Breast epithelium (tissue), 4 donors: ENCODE data around the gene HEATR1. TPM values are rescaled to one million over a fixed set of nuclear protein-coding genes. Genes with fewer than 3 reads are reported as not detected.

Experiments used
- DNase-seq, 2 donors: peaks; one replicate each; pipeline ENCODE4 v3.0.0-alpha.2; 2019; ENCODE audit warnings: low spot score in 2 of 2
- H3K27ac ChIP-seq, 2 donors: fragments of 200-600 bp; sonication (generic) in 1 of 2; one replicate each; pipeline ENCODE4 v1.5.1; 2016 to 2019; ENCODE audit warnings: mild to moderate bottlenecking in 1 of 2
- H3K27me3 ChIP-seq, 2 donors: fragments of 200-600 bp; sonication (generic) in 1 of 2; one replicate each; pipeline versions ENCODE4 v1.5.1 to v1.6.0; 2017 to 2019; ENCODE audit warnings: control low read depth in 1 of 2, mild to moderate bottlenecking in 1 of 2
- H3K36me3 ChIP-seq: fragments of 200-600 bp; one replicate; pipeline ENCODE4 v1.5.1; 2019
- H3K4me1 ChIP-seq, 2 donors: fragments of 200-600 bp; sonication (generic); one replicate each; pipeline ENCODE4 v1.5.1; 2016 to 2019; ENCODE audit warnings: control low read depth in 1 of 2
- H3K4me3 ChIP-seq, 3 donors: fragments of 200-600 bp; sonication (generic); 1 replicate in 2 of 3; 2 replicates in 1 of 3; pipeline ENCODE4 v1.5.1; 2016 to 2019; ENCODE audit warnings: mild to moderate bottlenecking in 3 of 3, moderate library complexity in 2 of 3
- H3K9me3 ChIP-seq, 2 donors: fragments of 200-600 bp; sonication (generic) in 1 of 2; one replicate each; pipeline ENCODE4 v1.5.1; 2016 to 2019; ENCODE audit warnings: control low read depth in 1 of 2
- POLR2A ChIP-seq: fragments of 450-650 bp; IDR thresholded peaks from one replicate; pipeline ENCODE4 v1.6.1; 2016; ENCODE audit warnings: antibody characterized with exemption, mild to moderate bottlenecking, moderate library complexity
- POLR2AphosphoS5 ChIP-seq, 3 donors: sonication (generic); formaldehyde crosslinking; IDR thresholded peaks; one replicate each; pipeline ENCODE4 v1.6.1; 2017; ENCODE audit warnings: antibody characterized with exemption in 3 of 3
- intact Hi-C: fragments of 100-400 bp; cut with DNase I; formaldehyde crosslinking; loops from one replicate; pipeline ENCODE4 v1.15.1; 2023; ENCODE audit warnings: low total_unique reads
- total RNA-seq, 3 donors: library from RNA; depleted of rRNA; stranded (reverse); fragments of >200 nt; gene quantifications; one replicate each; pipeline ENCODE4 v1.1.0, GENCODE V29; 2016
- TF ChIP-seq, protein P1 (sequence below), 3 donors: fragments of 450-650 bp; IDR thresholded peaks; one replicate each; pipeline ENCODE4 v1.5.1; 2016 to 2017; ENCODE audit warnings: antibody characterized with exemption in 3 of 3, mild to moderate bottlenecking in 3 of 3, moderate library complexity in 3 of 3

Gene HEATR1
- total RNA-seq, 3 donors from 2014 or later: 23.7 to 32.3 (median 30.5) TPM

DNA sequence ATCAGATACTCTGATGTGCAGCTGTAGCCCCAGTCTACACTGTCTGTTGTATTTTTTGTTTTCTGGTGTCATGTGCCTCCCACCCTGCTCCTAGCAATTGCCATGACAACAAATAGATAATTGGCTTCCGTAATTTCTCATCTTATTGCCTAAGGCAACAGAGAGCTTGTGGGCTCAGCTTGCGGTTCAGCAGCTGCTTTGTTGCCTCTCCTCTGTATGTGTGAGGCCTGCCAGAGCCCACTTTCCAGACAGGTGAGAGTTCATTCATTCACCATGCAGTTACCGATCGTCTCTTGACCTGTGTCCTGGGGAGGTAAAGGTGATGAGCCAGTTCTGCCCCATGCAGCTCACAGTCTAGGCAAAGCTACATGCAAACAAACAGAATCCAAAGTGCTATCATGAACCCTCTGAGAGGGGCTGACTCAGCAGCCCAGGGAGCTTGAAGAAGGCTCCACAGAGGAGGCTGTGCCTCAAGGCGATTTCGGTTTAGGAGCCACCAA, 68.6 kb downstream of the HEATR1 start:
- intact Hi-C loops: no loop called here
- no peaks in the 10 kb centered on the region for H3K4me1 ChIP-seq
- TF ChIP-seq POLR2A (no peak), POLR2AphosphoS5 (IDR thresholded peaks at IDR 0.05) (no peak)
- TF ChIP-seq, protein P1, sequence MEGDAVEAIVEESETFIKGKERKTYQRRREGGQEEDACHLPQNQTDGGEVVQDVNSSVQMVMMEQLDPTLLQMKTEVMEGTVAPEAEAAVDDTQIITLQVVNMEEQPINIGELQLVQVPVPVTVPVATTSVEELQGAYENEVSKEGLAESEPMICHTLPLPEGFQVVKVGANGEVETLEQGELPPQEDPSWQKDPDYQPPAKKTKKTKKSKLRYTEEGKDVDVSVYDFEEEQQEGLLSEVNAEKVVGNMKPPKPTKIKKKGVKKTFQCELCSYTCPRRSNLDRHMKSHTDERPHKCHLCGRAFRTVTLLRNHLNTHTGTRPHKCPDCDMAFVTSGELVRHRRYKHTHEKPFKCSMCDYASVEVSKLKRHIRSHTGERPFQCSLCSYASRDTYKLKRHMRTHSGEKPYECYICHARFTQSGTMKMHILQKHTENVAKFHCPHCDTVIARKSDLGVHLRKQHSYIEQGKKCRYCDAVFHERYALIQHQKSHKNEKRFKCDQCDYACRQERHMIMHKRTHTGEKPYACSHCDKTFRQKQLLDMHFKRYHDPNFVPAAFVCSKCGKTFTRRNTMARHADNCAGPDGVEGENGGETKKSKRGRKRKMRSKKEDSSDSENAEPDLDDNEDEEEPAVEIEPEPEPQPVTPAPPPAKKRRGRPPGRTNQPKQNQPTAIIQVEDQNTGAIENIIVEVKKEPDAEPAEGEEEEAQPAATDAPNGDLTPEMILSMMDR (IDR thresholded peaks at IDR 0.05): no peak
- H3K4me3 ChIP-seq: no peak overlapping the region
- no peaks in the 10 kb centered on the region for H3K27me3 ChIP-seq
- no peaks in the 10 kb centered on the region for H3K9me3 ChIP-seq
- no peaks in the 10 kb centered on the region for H3K36me3 ChIP-seq
- no peak overlapping the region for H3K27ac ChIP-seq
- no peak for DNase-seq

DNA sequence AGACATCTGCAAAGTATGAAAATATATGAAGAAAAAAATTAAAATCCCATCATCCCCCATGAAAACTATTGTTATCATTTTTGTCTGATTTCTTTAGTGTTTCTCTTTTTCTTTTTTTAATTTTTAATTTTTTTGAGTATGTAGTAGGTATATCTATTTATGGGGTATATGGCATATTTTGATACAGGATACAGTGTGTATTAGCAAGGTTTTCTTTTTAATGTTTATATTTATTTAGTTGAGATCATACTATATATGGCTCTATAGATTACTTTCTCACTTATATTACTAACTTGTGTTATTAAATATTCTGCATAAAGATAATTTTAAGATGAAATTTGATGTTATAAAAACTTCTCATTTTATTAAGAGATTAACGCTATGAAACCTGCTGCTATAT, 69.1 kb downstream of the HEATR1 start:
- no peak for DNase-seq
- TF ChIP-seq, protein P1 (IDR thresholded peaks at IDR 0.05): no peak
- no peak for TF ChIP-seq POLR2AphosphoS5 (IDR thresholded peaks at IDR 0.05)
- TF ChIP-seq POLR2A: no peak
- H3K9me3 ChIP-seq: no peaks in the 10 kb centered on the region
- no peaks in the 10 kb centered on the region for H3K27me3 ChIP-seq
- intact Hi-C loops: no loop called here
- no peaks in the 10 kb centered on the region for H3K4me1 ChIP-seq
- no peak overlapping the region for H3K4me3 ChIP-seq
- no peak overlapping the region for H3K27ac ChIP-seq
- no peaks in the 10 kb centered on the region for H3K36me3 ChIP-seq

DNA sequence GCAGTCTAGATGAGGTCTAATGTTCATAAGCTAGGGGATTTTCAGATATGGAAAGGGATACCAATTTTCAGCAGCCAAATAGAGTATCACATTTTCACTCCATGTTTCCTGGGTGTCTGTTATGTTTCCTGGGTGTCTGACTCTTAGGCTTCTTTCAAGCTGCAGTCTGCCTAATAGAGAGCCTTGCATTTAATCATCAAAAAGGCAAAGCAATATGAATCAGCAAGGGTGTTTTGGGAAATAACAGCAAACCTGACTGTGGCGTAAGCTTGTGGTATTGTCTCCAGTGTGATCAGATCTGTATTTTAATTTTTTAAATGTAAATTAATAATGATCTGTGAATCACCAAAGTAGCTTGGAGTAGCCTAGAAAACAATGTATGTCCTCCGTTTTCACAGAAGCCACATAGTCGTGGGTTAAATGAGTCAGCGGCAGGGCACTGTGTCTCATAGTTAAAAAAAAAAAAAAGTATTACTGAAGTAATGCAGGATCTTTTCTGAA, 70.1 kb downstream of the HEATR1 start:
- Histone ChIP-seq H3K4me3 (no peak overlapping the region), H3K9me3 (no peaks in the 10 kb centered on the region), H3K4me1 (no peaks in the 10 kb centered on the region), H3K36me3 (no peaks in the 10 kb centered on the region), H3K27me3 (no peaks in the 10 kb centered on the region), H3K27ac (no peak overlapping the region)
- intact Hi-C loops: no loop called here
- no peak for TF ChIP-seq POLR2AphosphoS5 (IDR thresholded peaks at IDR 0.05)
- TF ChIP-seq, protein P1 (IDR thresholded peaks at IDR 0.05): no peak
- no peak for DNase-seq

DNA sequence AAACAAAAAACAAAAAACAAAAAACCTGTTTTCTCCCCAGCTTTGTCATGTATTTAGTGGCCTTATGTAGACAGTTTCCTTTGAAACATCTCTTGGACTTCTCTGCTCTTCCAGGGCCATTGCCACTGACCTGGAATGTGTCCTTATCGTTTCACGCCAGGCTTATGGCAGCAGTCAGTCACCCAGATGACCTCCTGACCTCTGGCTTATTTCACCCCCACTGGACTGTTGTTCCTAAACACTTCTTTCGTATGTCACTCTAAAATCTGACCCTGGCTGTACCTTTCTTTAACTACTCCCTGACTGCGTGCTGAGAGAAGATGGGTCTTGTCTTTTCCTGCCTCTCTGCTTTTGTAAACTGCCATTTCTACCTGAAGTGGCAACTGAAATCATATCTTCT, 71.5 kb downstream of the HEATR1 start:
- intact Hi-C loops: no loop called here
- no peak for DNase-seq
- Histone ChIP-seq H3K36me3 (no peaks in the 10 kb centered on the region), H3K4me1 (no peaks in the 10 kb centered on the region), H3K27me3 (no peaks in the 10 kb centered on the region), H3K9me3 (no peaks in the 10 kb centered on the region), H3K4me3 (no peak overlapping the region), H3K27ac (no peak overlapping the region)
- TF ChIP-seq POLR2AphosphoS5 (IDR thresholded peaks at IDR 0.05): no peak
- TF ChIP-seq, protein P1 (IDR thresholded peaks at IDR 0.05): no peak
- TF ChIP-seq POLR2A: no peak

DNA sequence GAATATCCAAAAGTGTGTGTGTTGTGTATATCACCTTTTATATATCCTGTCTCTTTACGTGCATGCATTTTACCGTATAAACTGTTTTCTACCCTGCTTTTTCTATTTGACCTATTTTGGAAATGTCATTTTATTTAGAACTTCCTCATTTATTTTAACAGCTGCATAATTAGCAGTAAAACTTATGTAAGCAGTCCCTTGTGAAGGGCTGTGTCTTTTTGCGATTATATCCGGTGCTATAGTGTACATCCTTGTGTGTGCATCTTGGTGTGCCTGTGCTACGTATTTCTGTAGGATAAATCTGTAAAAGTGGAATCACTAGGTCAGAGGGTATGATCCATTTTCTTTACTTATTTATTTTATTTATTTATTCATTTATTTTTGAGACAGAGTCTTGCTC, 73.4 kb downstream of the HEATR1 start:
- Histone ChIP-seq H3K9me3 (no peaks in the 10 kb centered on the region), H3K4me1 (no peaks in the 10 kb centered on the region), H3K4me3 (no peak overlapping the region), H3K27ac (no peak overlapping the region), H3K27me3 (no peaks in the 10 kb centered on the region), H3K36me3 (no peaks in the 10 kb centered on the region)
- TF ChIP-seq, protein P1 (IDR thresholded peaks at IDR 0.05): no peak
- no peak for TF ChIP-seq POLR2A
- no peak for TF ChIP-seq POLR2AphosphoS5 (IDR thresholded peaks at IDR 0.05)
- no peak for DNase-seq
- intact Hi-C loops: no loop called here
